Mesenchymal stem cell (in vitro differentiated cells and primary cell): ENCODE data around the gene CD151. TPM values are rescaled to one million over a fixed set of nuclear protein-coding genes. Genes with fewer than 3 reads are reported as not detected.

Experiments used
- DNase-seq: peaks from one replicate; pipeline ENCODE4 v3.0.0-alpha.2; 2013
- H2AFZ ChIP-seq: one replicate; pipeline ENCODE4 v1.6.1; 2013; ENCODE audit warnings: low read depth, mild to moderate bottlenecking, control low read depth, inconsistent platforms, low read length, moderate library complexity
- H2AK5ac ChIP-seq: 2 replicates; pipeline ENCODE4 v1.6.1; 2013; ENCODE audit warnings: low read length, moderate library complexity, mild to moderate bottlenecking, inconsistent platforms; ENCODE audit not compliant: severe bottlenecking
- H2BK120ac ChIP-seq: one replicate; pipeline ENCODE4 v1.6.1; 2013; ENCODE audit warnings: low read depth, mild to moderate bottlenecking, inconsistent platforms, low read length, moderate library complexity
- H2BK12ac ChIP-seq, 2 experiments: one replicate each; pipeline ENCODE4 v1.6.1; 2013; ENCODE audit warnings: inconsistent platforms in 2 of 2, low read length in 2 of 2, mild to moderate bottlenecking in 2 of 2, moderate library complexity in 2 of 2, control low read depth in 1 of 2
- H2BK15ac ChIP-seq: one replicate; pipeline ENCODE4 v1.6.1; 2013; ENCODE audit warnings: mild to moderate bottlenecking, low read depth, inconsistent platforms; ENCODE audit not compliant: poor library complexity, severe bottlenecking
- H2BK5ac ChIP-seq: 2 replicates; pipeline ENCODE4 v1.6.1; 2013; ENCODE audit warnings: low read depth, mild to moderate bottlenecking, low read length, control low read depth, inconsistent platforms; ENCODE audit not compliant: poor library complexity, severe bottlenecking
- H3K14ac ChIP-seq, 2 experiments: one replicate each; pipeline ENCODE4 v1.6.1; 2013; ENCODE audit warnings: inconsistent platforms in 2 of 2, low read length in 2 of 2, control low read depth in 1 of 2, mild to moderate bottlenecking in 1 of 2, moderate library complexity in 1 of 2
- H3K18ac ChIP-seq, 2 experiments: one replicate each; pipeline ENCODE4 v1.6.1; 2013; ENCODE audit warnings: inconsistent platforms in 2 of 2, low read length in 2 of 2, control low read depth in 1 of 2, low read depth in 1 of 2, mild to moderate bottlenecking in 1 of 2
- H3K23ac ChIP-seq, 2 experiments: one replicate each; pipeline ENCODE4 v1.6.1; 2013; ENCODE audit warnings: inconsistent platforms in 2 of 2, low read length in 2 of 2, mild to moderate bottlenecking in 2 of 2, moderate library complexity in 2 of 2, control low read depth in 1 of 2
- H3K27ac ChIP-seq: 2 replicates; pipeline ENCODE4 v1.5.1; 2013; ENCODE audit warnings: mild to moderate bottlenecking, moderate library complexity, low read length, control low read depth, inconsistent platforms; ENCODE audit not compliant: poor library complexity, severe bottlenecking
- H3K27me3 ChIP-seq, 2 experiments: 2 replicates each; pipeline versions ENCODE4 v1.6.1 to v1.7.0; 2013; ENCODE audit warnings: low read length in 2 of 2, mild to moderate bottlenecking in 2 of 2, moderate library complexity in 2 of 2, control low read depth in 1 of 2, inconsistent platforms in 1 of 2; ENCODE audit not compliant: control insufficient read depth in 1 of 2, insufficient read depth in 1 of 2
- H3K36me3 ChIP-seq, 2 experiments: 2 replicates each; pipeline versions ENCODE4 v1.6.1 to v1.7.0; 2013; ENCODE audit warnings: low read length in 2 of 2, control low read depth in 1 of 2, inconsistent platforms in 1 of 2, low read depth in 1 of 2, mild to moderate bottlenecking in 1 of 2; ENCODE audit not compliant: insufficient read depth in 2 of 2, control insufficient read depth in 1 of 2
- H3K4ac ChIP-seq, 2 experiments: one replicate each; pipeline ENCODE4 v1.6.1; 2013; ENCODE audit warnings: inconsistent platforms in 2 of 2, low read length in 2 of 2, mild to moderate bottlenecking in 2 of 2, moderate library complexity in 2 of 2, control low read depth in 1 of 2, low read depth in 1 of 2
- H3K4me1 ChIP-seq: 2 replicates; pipeline ENCODE4 v1.6.1; 2013; ENCODE audit warnings: low read depth, low read length, control low read depth; ENCODE audit not compliant: control insufficient read depth, insufficient read depth
- H3K4me2 ChIP-seq: 2 replicates; pipeline ENCODE4 v1.6.1; 2013; ENCODE audit warnings: low read length, mild to moderate bottlenecking, inconsistent platforms; ENCODE audit not compliant: poor library complexity, severe bottlenecking
- H3K4me3 ChIP-seq, 2 experiments: 2 replicates each; pipeline versions ENCODE4 v1.5.1 to v1.7.0; 2013; ENCODE audit warnings: low read length in 2 of 2, mild to moderate bottlenecking in 2 of 2, control low read depth in 1 of 2, low read depth in 1 of 2; ENCODE audit not compliant: insufficient read depth in 1 of 2
- H3K79me1 ChIP-seq: replicated peaks from 2 replicates; pipeline ENCODE4 v1.6.1; 2013; ENCODE audit warnings: mild to moderate bottlenecking, control low read depth, low read length, inconsistent platforms; ENCODE audit not compliant: poor library complexity, severe bottlenecking
- H3K9ac ChIP-seq: 2 replicates; pipeline ENCODE4 v1.7.0; 2013; ENCODE audit warnings: mild to moderate bottlenecking, low read length, moderate library complexity
- H3K9me3 ChIP-seq: 2 replicates; pipeline ENCODE4 v1.7.0; 2013; ENCODE audit warnings: mild to moderate bottlenecking, low read length; ENCODE audit not compliant: control insufficient read depth
- H4K8ac ChIP-seq: one replicate; pipeline ENCODE4 v1.6.1; 2013; ENCODE audit warnings: inconsistent platforms, mild to moderate bottlenecking, low read length, moderate library complexity
- H4K91ac ChIP-seq: one replicate; pipeline ENCODE4 v1.6.1; 2013; ENCODE audit warnings: mild to moderate bottlenecking, low read length, inconsistent platforms
- WGBS: methylation state at CpG from one replicate; pipeline ENCODE4 v1.1.7; 2013; ENCODE audit warnings: mixed read lengths; 5-methylcytosine and 5-hydroxymethylcytosine counted together
- polyA plus RNA-seq, 2 experiments: library from polyadenylated mRNA; stranded (reverse); fragments of 200-250 nt; gene quantifications; one replicate each; pipeline ENCODE4 v1.2.3, GENCODE V29; 2013

CD151 gene
- polyA plus RNA-seq (2013, experiment 1 of 2) = 315 TPM
- 301 TPM for polyA plus RNA-seq (2013, experiment 2 of 2)

- H3K4me2 ChIP-seq = peak within 1 kb of the TSS; percentile 83
- peaks cover 16 to 19% of the 10 kb centered on the region in 2 experiments for H3K36me3 ChIP-seq
- peak within 1 kb of the TSS; percentile 86 for H4K91ac ChIP-seq
- no peaks in the 10 kb centered on the region for H3K9me3 ChIP-seq
- H2AK5ac ChIP-seq = peak within 1 kb of the TSS; percentile 70
- H3K9ac ChIP-seq = peak within 1 kb of the TSS; percentile 93
- H2AFZ ChIP-seq = peak within 1 kb of the TSS; percentile 90
- peak within 1 kb of the TSS; percentile 73 for H4K8ac ChIP-seq
- H3K4ac ChIP-seq = peak within 1 kb of the TSS; percentile 90 to 94
- peak within 1 kb of the TSS in 1 of 2 experiments; percentile 91 for H3K14ac ChIP-seq
- WGBS = under 1% methylated on average over 21 of the region's 67 CpGs
- peak within 1 kb of the TSS in 1 of 2 experiments; percentile 87 for H3K23ac ChIP-seq
- peak; percentile 64 for DNase-seq
- H2BK120ac ChIP-seq = peak within 1 kb of the TSS; percentile 84
- H2BK15ac ChIP-seq = peak within 1 kb of the TSS; percentile 78
- H3K4me3 ChIP-seq = peak within 1 kb of the TSS; percentile 73 to 82
- H3K4me1 ChIP-seq = peaks cover 78% of the 10 kb centered on the region
- peak within 1 kb of the TSS; percentile 98 for H3K27ac ChIP-seq
- H3K18ac ChIP-seq = peak within 1 kb of the TSS; percentile 78 to 94
- H3K79me1 ChIP-seq = no peaks in the 10 kb centered on the region
- peak within 1 kb of the TSS; percentile 12 to 86 for H2BK12ac ChIP-seq
- peak within 1 kb of the TSS; percentile 88 for H2BK5ac ChIP-seq
- H3K27me3 ChIP-seq = peaks cover 0 to 8% of the 10 kb centered on the region in 2 experiments
Measured at GRCh38 chr11:832529-833113, at the start of gene CD151. Gene CD151, plus strand, starts transcription at chr11:832952. Its CDS starts 3,118 bp downstream, at chr11:836070.

GRCh38 chr11:783581-784015 is 49.2 kb upstream of the CD151 start:
- H4K91ac ChIP-seq = no peak overlapping the region
- no peak overlapping the region for H3K23ac ChIP-seq
- no peak overlapping the region for H2BK15ac ChIP-seq
- no peak overlapping the region for H2AFZ ChIP-seq
- H3K14ac ChIP-seq = no peak overlapping the region
- no peak overlapping the region for H2BK120ac ChIP-seq
- WGBS = 11% methylated on average over 24 of the region's 24 CpGs
- H3K4me1 ChIP-seq = peaks cover 25% of the 10 kb centered on the region
- H2BK5ac ChIP-seq = no peak overlapping the region
- peaks cover 17% of the 10 kb centered on the region for H3K79me1 ChIP-seq
- peaks cover 21 to 23% of the 10 kb centered on the region in 2 experiments for H3K36me3 ChIP-seq
- peak overlapping the region; percentile 46 for H3K4me2 ChIP-seq
- peak overlapping the region; percentile 9 for H3K27ac ChIP-seq
- H3K4ac ChIP-seq = no peak overlapping the region
- H3K4me3 ChIP-seq = peak overlapping the region in 1 of 2 experiments; percentile 44
- H4K8ac ChIP-seq = no peak overlapping the region
- peak overlapping the region; percentile 36 for H2AK5ac ChIP-seq
- H3K27me3 ChIP-seq = peaks cover 0 to 3% of the 10 kb centered on the region in 2 experiments
- DNase-seq = peak; percentile 86
- H3K9me3 ChIP-seq = no peaks in the 10 kb centered on the region
- H3K18ac ChIP-seq = no peak overlapping the region
- peak overlapping the region; percentile 61 for H3K9ac ChIP-seq
- no peak overlapping the region for H2BK12ac ChIP-seq

- H3K27ac ChIP-seq = no peak overlapping the region
- H3K18ac ChIP-seq = no peak overlapping the region
- H3K4me2 ChIP-seq = no peak overlapping the region
- H2BK120ac ChIP-seq = no peak overlapping the region
- no peak overlapping the region for H3K4me3 ChIP-seq
- no peak overlapping the region for H2BK12ac ChIP-seq
- no peaks in the 10 kb centered on the region for H3K79me1 ChIP-seq
- peaks cover 4 to 14% of the 10 kb centered on the region in 2 experiments for H3K27me3 ChIP-seq
- WGBS = 93% methylated on average over 24 of the region's 24 CpGs
- H4K91ac ChIP-seq = no peak overlapping the region
- no peak overlapping the region for H3K23ac ChIP-seq
- H3K14ac ChIP-seq = no peak overlapping the region
- H2AFZ ChIP-seq = no peak overlapping the region
- H3K4me1 ChIP-seq = peaks cover 27% of the 10 kb centered on the region
- H3K9ac ChIP-seq = no peak overlapping the region
- H3K9me3 ChIP-seq = no peaks in the 10 kb centered on the region
- H3K36me3 ChIP-seq = peaks cover 4 to 8% of the 10 kb centered on the region in 2 experiments
- no peak overlapping the region for H4K8ac ChIP-seq
- no peak overlapping the region for H2BK5ac ChIP-seq
- no peak overlapping the region for H3K4ac ChIP-seq
- no peak overlapping the region for H2BK15ac ChIP-seq
- no peak for DNase-seq
- H2AK5ac ChIP-seq = no peak overlapping the region
Measured at GRCh38 chr11:786235-787083, 46.3 kb upstream of the CD151 start.
